ENCODE measurements around the gene LYPD3. TPM values are rescaled to one million over a fixed set of nuclear protein-coding genes. Genes with fewer than 3 reads are reported as not detected.

The LYPD3 gene
- total RNA-seq, 4 donors from 2014 or later = 0.47 to 26.4 (median 1.9) TPM; not detected in 1

- DNase-seq (ENCODE audit: low spot score) = no peak
- TF ChIP-seq, protein P1, sequence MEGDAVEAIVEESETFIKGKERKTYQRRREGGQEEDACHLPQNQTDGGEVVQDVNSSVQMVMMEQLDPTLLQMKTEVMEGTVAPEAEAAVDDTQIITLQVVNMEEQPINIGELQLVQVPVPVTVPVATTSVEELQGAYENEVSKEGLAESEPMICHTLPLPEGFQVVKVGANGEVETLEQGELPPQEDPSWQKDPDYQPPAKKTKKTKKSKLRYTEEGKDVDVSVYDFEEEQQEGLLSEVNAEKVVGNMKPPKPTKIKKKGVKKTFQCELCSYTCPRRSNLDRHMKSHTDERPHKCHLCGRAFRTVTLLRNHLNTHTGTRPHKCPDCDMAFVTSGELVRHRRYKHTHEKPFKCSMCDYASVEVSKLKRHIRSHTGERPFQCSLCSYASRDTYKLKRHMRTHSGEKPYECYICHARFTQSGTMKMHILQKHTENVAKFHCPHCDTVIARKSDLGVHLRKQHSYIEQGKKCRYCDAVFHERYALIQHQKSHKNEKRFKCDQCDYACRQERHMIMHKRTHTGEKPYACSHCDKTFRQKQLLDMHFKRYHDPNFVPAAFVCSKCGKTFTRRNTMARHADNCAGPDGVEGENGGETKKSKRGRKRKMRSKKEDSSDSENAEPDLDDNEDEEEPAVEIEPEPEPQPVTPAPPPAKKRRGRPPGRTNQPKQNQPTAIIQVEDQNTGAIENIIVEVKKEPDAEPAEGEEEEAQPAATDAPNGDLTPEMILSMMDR (IDR thresholded peaks at IDR 0.05) = no peak
- no peak for ATAC-seq (ENCODE audit: low FRiP score)
These were observed 13.8 kb upstream of the LYPD3 start for GRCh38 chr19:43479226-43479625.

DNA sequence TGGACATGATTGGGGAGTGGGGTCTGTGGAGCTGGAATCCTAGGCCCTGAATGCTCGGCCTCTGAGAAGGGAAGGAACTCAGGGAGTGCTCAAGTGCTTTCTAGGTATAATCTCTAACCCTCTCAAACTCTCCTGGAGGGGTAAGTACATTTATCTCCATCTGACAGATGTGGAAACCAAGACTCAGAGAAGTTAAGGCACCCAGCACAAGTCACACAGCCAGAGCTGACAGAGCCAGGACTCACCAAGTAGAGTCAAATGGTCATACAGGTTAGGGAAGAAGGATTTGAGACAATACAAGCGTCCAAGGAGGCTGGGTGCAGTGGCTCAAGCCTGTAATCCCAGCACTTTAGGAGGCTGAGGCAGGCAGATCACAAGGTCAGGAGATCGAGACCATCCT is 12.9 kb upstream of the LYPD3 start:
- TF ChIP-seq, protein P1 (IDR thresholded peaks at IDR 0.05) = no peak
- ATAC-seq (ENCODE audit: low FRiP score) (no peak), DNase-seq (ENCODE audit: low spot score) (no peak)

GRCh38 chr19:43476606-43477005 is 11.2 kb upstream of the LYPD3 start:
- TF ChIP-seq, protein P1 (IDR thresholded peaks at IDR 0.05) = no peak
- ATAC-seq (ENCODE audit: low FRiP score) (no peak), DNase-seq (ENCODE audit: low spot score) (no peak)

GRCh38 chr19:43474986-43475705 is 9.7 kb upstream of the LYPD3 start:
- DNase-seq (ENCODE audit: low spot score) = peak; percentile 90
- TF ChIP-seq, protein P1 (IDR thresholded peaks at IDR 0.05) = no peak
- ATAC-seq (ENCODE audit: low FRiP score) = peak; percentile 95

- TF ChIP-seq, protein P1 (IDR thresholded peaks at IDR 0.05) = no peak
- ATAC-seq (ENCODE audit: low FRiP score) (no peak), DNase-seq (ENCODE audit: low spot score) (no peak)
These were observed 9.1 kb upstream of the LYPD3 start for GRCh38 chr19:43474487-43474886.

- ATAC-seq (ENCODE audit: low FRiP score) (no peak), DNase-seq (ENCODE audit: low spot score) (no peak)
- TF ChIP-seq, protein P1 (IDR thresholded peaks at IDR 0.05) = no peak
These were observed 5.7 kb upstream of the LYPD3 start for GRCh38 chr19:43471091-43471490.

GRCh38 chr19:43470288-43470687 is 4.9 kb upstream of the LYPD3 start:
- TF ChIP-seq, protein P1 (IDR thresholded peaks at IDR 0.05) = no peak
- ATAC-seq (ENCODE audit: low FRiP score) = no peak
- no peak for DNase-seq (ENCODE audit: low spot score)
